ENCODE measurements around the gene ANXA3. TPM values are rescaled to one million over a fixed set of nuclear protein-coding genes. Genes with fewer than 3 reads are reported as not detected.
A peak's percentile ranks its signal among the peaks of the same experiment; 100 is the strongest.

Gene ANXA3
- total and polyA plus RNA-seq, 2 donors (not counting 1 experiment from before 2014, with no cell fraction given): not detected

- whole genome bisulfite sequencing (ENCODE audit: insufficient coverage): 49% methylated on average over 8 of the region's 10 CpGs
- H3K36me3 ChIP-seq (replicated peaks in 1 of 2; ENCODE audit: control extremely low read depth in 1 of 2, control insufficient read depth in 1 of 2, extremely low read depth in 1 of 2, insufficient read depth in 2 of 2, low read length in 1 of 2): no peaks in the 10 kb centered on the region
- peak overlapping the region; percentile 31 for H3K4me2 ChIP-seq (replicated peaks; ENCODE audit: low read depth, low read length, poor library complexity, severe bottlenecking)
- H3K79me2 ChIP-seq (ENCODE audit: control insufficient read depth, insufficient read depth, low read length): peaks cover 3% of the 10 kb centered on the region
- peak overlapping the region; percentile 29 for H3K4me3 Mint-ChIP-seq
- DNase-seq (no peak), ATAC-seq (ENCODE audit: low read depth) (no peak)
- ChIA-PET CTCF (interaction anchor here (0.8 to 8.0 kb wide), 23 partner anchors 8 to 221 kb away, joined by 3 to 84 read pairs (median 5); partner anchors contain the start of gene BMP2K), POLR2A (no interaction called here)
- H4K20me1 ChIP-seq (ENCODE audit: control insufficient read depth, insufficient read depth, low read length, poor library complexity, severe bottlenecking): no peaks in the 10 kb centered on the region
- H3K27ac ChIP-seq (ENCODE audit: low read length in 2 of 2): peak overlapping the region in 1 of 2 donors; percentile 53
- H3K27me3 ChIP-seq (replicated peaks in 1 of 4; ENCODE audit: control extremely low read depth in 1 of 4, control insufficient read depth in 3 of 4, insufficient read depth in 4 of 4, low read length in 3 of 4): no peaks in the 10 kb centered on the region
- peaks cover 58 to 65% of the 10 kb centered on the region in 2 donors for H3K4me1 ChIP-seq (ENCODE audit: control insufficient read depth in 2 of 2, insufficient read depth in 2 of 2, low read length in 2 of 2)
- H3K27me3 Mint-ChIP-seq: no peaks in the 10 kb centered on the region
- H3K9me3 Mint-ChIP-seq (ENCODE audit: insufficient read depth): no peaks in the 10 kb centered on the region
- H3K4me1 Mint-ChIP-seq: peaks cover 67% of the 10 kb centered on the region
- peak overlapping the region; percentile 84 for H3K27ac Mint-ChIP-seq
- intact Hi-C loops (cut with micrococcal nuclease): loop anchor here (2.0 to 10.0 kb wide), 3 partner anchors 13 to 219 kb away; no protein-coding TSS in a partner anchor
- TF ChIP-seq, protein P1, sequence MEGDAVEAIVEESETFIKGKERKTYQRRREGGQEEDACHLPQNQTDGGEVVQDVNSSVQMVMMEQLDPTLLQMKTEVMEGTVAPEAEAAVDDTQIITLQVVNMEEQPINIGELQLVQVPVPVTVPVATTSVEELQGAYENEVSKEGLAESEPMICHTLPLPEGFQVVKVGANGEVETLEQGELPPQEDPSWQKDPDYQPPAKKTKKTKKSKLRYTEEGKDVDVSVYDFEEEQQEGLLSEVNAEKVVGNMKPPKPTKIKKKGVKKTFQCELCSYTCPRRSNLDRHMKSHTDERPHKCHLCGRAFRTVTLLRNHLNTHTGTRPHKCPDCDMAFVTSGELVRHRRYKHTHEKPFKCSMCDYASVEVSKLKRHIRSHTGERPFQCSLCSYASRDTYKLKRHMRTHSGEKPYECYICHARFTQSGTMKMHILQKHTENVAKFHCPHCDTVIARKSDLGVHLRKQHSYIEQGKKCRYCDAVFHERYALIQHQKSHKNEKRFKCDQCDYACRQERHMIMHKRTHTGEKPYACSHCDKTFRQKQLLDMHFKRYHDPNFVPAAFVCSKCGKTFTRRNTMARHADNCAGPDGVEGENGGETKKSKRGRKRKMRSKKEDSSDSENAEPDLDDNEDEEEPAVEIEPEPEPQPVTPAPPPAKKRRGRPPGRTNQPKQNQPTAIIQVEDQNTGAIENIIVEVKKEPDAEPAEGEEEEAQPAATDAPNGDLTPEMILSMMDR (IDR thresholded peaks at IDR 0.05): no peak
- TF ChIP-seq EZH2 (IDR thresholded peaks at IDR 0.05; ENCODE audit: borderline replicate concordance, insufficient read depth, low read depth, low read length, poor library complexity, severe bottlenecking): no peak
- no peaks in the 10 kb centered on the region for H3K9me3 ChIP-seq (ENCODE audit: control extremely low read depth in 1 of 3, control insufficient read depth in 2 of 3, insufficient read depth in 1 of 3, low read length in 2 of 3)
- peak overlapping the region; percentile 65 for H2AFZ ChIP-seq (ENCODE audit: insufficient read depth, low read depth, low read length, poor library complexity, severe bottlenecking)
- H3K9ac ChIP-seq (ENCODE audit: low read length): no peak overlapping the region
- no peak overlapping the region for H3K4me3 ChIP-seq (ENCODE audit: control extremely low read depth in 1 of 5, extremely low read depth in 1 of 5, insufficient read depth in 1 of 5, low read depth in 2 of 5, low read length in 4 of 5)
Observed at GRCh38 chr4:78645853-78646757, 94.5 kb downstream of the ANXA3 start.

- H3K4me3 Mint-ChIP-seq: no peak overlapping the region
- ATAC-seq (ENCODE audit: low read depth): no peak
Observed at GRCh38 chr4:78647272-78647671, 95.7 kb downstream of the ANXA3 start.

More at GRCh38 chr4:78647272-78647671, 95.7 kb downstream of the ANXA3 start:
- TF ChIP-seq, protein P1 (IDR thresholded peaks at IDR 0.05): no peak
- no peak for TF ChIP-seq EZH2 (IDR thresholded peaks at IDR 0.05; ENCODE audit: borderline replicate concordance, insufficient read depth, low read depth, low read length, poor library complexity, severe bottlenecking)
- H3K27ac ChIP-seq (ENCODE audit: low read length in 2 of 2): no peak overlapping the region
- Mint-ChIP-seq H3K4me1 (peaks cover 55% of the 10 kb centered on the region), H3K9me3 (ENCODE audit: insufficient read depth) (no peaks in the 10 kb centered on the region), H3K27ac (no peak overlapping the region), H3K27me3 (no peaks in the 10 kb centered on the region)
- H3K4me1 ChIP-seq (ENCODE audit: control insufficient read depth in 2 of 2, insufficient read depth in 2 of 2, low read length in 2 of 2): peaks cover 46 to 53% of the 10 kb centered on the region in 2 donors
- H3K9ac ChIP-seq (ENCODE audit: low read length): no peak overlapping the region
- no peaks in the 10 kb centered on the region for H3K27me3 ChIP-seq (replicated peaks in 1 of 4; ENCODE audit: control extremely low read depth in 1 of 4, control insufficient read depth in 3 of 4, insufficient read depth in 4 of 4, low read length in 3 of 4)
- H3K4me3 ChIP-seq (ENCODE audit: control extremely low read depth in 1 of 5, extremely low read depth in 1 of 5, insufficient read depth in 1 of 5, low read depth in 2 of 5, low read length in 4 of 5): no peak overlapping the region
- intact Hi-C loops (cut with micrococcal nuclease): loop anchor here (10.0 kb wide), 1 partner anchor 218 kb away; no protein-coding TSS in a partner anchor
- H4K20me1 ChIP-seq (ENCODE audit: control insufficient read depth, insufficient read depth, low read length, poor library complexity, severe bottlenecking): no peaks in the 10 kb centered on the region
- no peaks in the 10 kb centered on the region for H3K36me3 ChIP-seq (replicated peaks in 1 of 2; ENCODE audit: control extremely low read depth in 1 of 2, control insufficient read depth in 1 of 2, extremely low read depth in 1 of 2, insufficient read depth in 2 of 2, low read length in 1 of 2)
- H2AFZ ChIP-seq (ENCODE audit: insufficient read depth, low read depth, low read length, poor library complexity, severe bottlenecking): no peak overlapping the region
- ChIA-PET POLR2A (interaction anchor here (0.5 to 0.9 kb wide), 3 partner anchors 11 to 829 kb away, joined by 3 to 5 read pairs (median 4); no protein-coding TSS in a partner anchor), CTCF (interaction anchor here (1.2 to 8.0 kb wide), 5 partner anchors 16 to 217 kb away, joined by 3 to 84 read pairs (median 6); no protein-coding TSS in a partner anchor)
- H3K4me2 ChIP-seq (replicated peaks; ENCODE audit: low read depth, low read length, poor library complexity, severe bottlenecking): no peak overlapping the region
- WGBS (ENCODE audit: insufficient coverage): no CpG with 5 or more reads among the region's 2 CpGs
- peaks cover 3% of the 10 kb centered on the region for H3K79me2 ChIP-seq (ENCODE audit: control insufficient read depth, insufficient read depth, low read length)
- no peak for DNase-seq
- no peaks in the 10 kb centered on the region for H3K9me3 ChIP-seq (ENCODE audit: control extremely low read depth in 1 of 3, control insufficient read depth in 2 of 3, insufficient read depth in 1 of 3, low read length in 2 of 3)

All from B cell (primary cell).